GM23248 (cell line): Measurements from ENCODE around the gene HHIPL1. TPM values are rescaled to one million over a fixed set of nuclear protein-coding genes. Genes with fewer than 3 reads are reported as not detected.

Experiments
- DNase-seq: peaks from one replicate; pipeline ENCODE4 v3.0.0-alpha.2; 2015
- H2AFZ ChIP-seq: fragments of 200-600 bp; sonication (generic); 2 replicates; pipeline ENCODE4 v1.6.1; 2016; ENCODE audit warnings: antibody characterized with exemption
- H3F3A ChIP-seq: fragments of 200-600 bp; sonication (generic); 2 replicates; pipeline ENCODE4 v1.6.1; 2016; ENCODE audit warnings: mild to moderate bottlenecking, antibody characterized with exemption, mixed run types; ENCODE audit not compliant: insufficient read depth
- H3K27ac ChIP-seq: fragments of 200-600 bp; sonication (generic); 2 replicates; pipeline ENCODE4 v1.5.1; 2016; ENCODE audit warnings: mild to moderate bottlenecking
- H3K27me3 ChIP-seq: fragments of 200-600 bp; sonication (generic); replicated peaks from 2 replicates; pipeline ENCODE4 v1.6.1; 2016; ENCODE audit warnings: mild to moderate bottlenecking; ENCODE audit not compliant: insufficient read depth
- H3K36me3 ChIP-seq: fragments of 200-600 bp; sonication (generic); 2 replicates; pipeline ENCODE4 v1.6.1; 2016; ENCODE audit warnings: low read depth, mild to moderate bottlenecking
- H3K4me1 ChIP-seq: fragments of 200-600 bp; sonication (generic); 2 replicates; pipeline ENCODE4 v1.6.1; 2016; ENCODE audit warnings: mild to moderate bottlenecking; ENCODE audit not compliant: insufficient read depth
- H3K4me2 ChIP-seq: fragments of 200-600 bp; sonication (generic); one replicate; pipeline ENCODE4 v1.6.1; 2016; ENCODE audit warnings: mild to moderate bottlenecking; ENCODE audit not compliant: unreplicated experiment
- H3K4me3 ChIP-seq: fragments of 200-600 bp; sonication (generic); 2 replicates; pipeline ENCODE4 v1.5.1; 2016; ENCODE audit warnings: mild to moderate bottlenecking
- H3K79me2 ChIP-seq: fragments of 200-600 bp; sonication (generic); 2 replicates; pipeline ENCODE4 v1.6.1; 2016; ENCODE audit warnings: mild to moderate bottlenecking; ENCODE audit not compliant: insufficient read depth
- H3K9ac ChIP-seq: fragments of 200-600 bp; sonication (generic); 2 replicates; pipeline ENCODE4 v1.6.1; 2016; ENCODE audit warnings: mild to moderate bottlenecking
- H3K9me2 ChIP-seq: fragments of 200-600 bp; sonication (generic); 2 replicates; pipeline ENCODE4 v1.6.1; 2016; ENCODE audit warnings: mixed run types, mild to moderate bottlenecking, moderate library complexity; ENCODE audit not compliant: insufficient read depth
- H3K9me3 ChIP-seq: fragments of 200-600 bp; sonication (generic); one replicate; pipeline ENCODE4 v1.6.1; 2017; ENCODE audit warnings: low read depth
- H4K20me1 ChIP-seq: fragments of 200-600 bp; sonication (generic); 2 replicates; pipeline ENCODE4 v1.6.0; 2016; ENCODE audit not compliant: insufficient read depth
- EZH2 ChIP-seq: fragments of 200-600 bp; sonication (generic); IDR thresholded peaks from 2 replicates; pipeline ENCODE4 v1.6.1; 2018; ENCODE audit warnings: antibody characterized with exemption, mild to moderate bottlenecking; ENCODE audit not compliant: insufficient read depth, poor library complexity, severe bottlenecking
- EZH2phosphoT487 ChIP-seq: fragments of 200-600 bp; sonication (generic); IDR thresholded peaks from 2 replicates; pipeline ENCODE4 v1.6.1; 2018; ENCODE audit warnings: antibody characterized with exemption, moderate library complexity, mild to moderate bottlenecking, low read depth; ENCODE audit not compliant: insufficient read depth
- WGBS, 2 experiments: methylation state at CpG; one replicate each; pipeline ENCODE4 v1.1.6; 2015 to 2017; ENCODE audit warnings: low lambda C conversion rate in 2 of 2, low coverage in 1 of 2; ENCODE audit errors: missing lambda C conversion rate in 2 of 2; 5-methylcytosine and 5-hydroxymethylcytosine counted together
- in situ Hi-C: fragments of 300-500 bp; cut with MboI; formaldehyde crosslinking; loops from 2 replicates; pipeline ENCODE4 v1.15.0; 2020
- polyA plus RNA-seq: library from polyadenylated mRNA; unstranded; fragments of >200 nt; fragmentation: Nextera tagmentation; extraction: Ambion mirVana; gene quantifications from 2 replicates; pipeline ENCODE4 v1.2.1, GENCODE V29; 2016
- total RNA-seq: library from RNA; depleted of rRNA; stranded (reverse); fragments of >200 nt; shearing (Covaris generic); gene quantifications from 2 replicates; pipeline ENCODE4 v1.2.3, GENCODE V29; 2014

The HHIPL1 gene
- total and polyA plus RNA-seq, 2 experiments from 2014 or later, result 6.5 to 11.3 TPM

DNA sequence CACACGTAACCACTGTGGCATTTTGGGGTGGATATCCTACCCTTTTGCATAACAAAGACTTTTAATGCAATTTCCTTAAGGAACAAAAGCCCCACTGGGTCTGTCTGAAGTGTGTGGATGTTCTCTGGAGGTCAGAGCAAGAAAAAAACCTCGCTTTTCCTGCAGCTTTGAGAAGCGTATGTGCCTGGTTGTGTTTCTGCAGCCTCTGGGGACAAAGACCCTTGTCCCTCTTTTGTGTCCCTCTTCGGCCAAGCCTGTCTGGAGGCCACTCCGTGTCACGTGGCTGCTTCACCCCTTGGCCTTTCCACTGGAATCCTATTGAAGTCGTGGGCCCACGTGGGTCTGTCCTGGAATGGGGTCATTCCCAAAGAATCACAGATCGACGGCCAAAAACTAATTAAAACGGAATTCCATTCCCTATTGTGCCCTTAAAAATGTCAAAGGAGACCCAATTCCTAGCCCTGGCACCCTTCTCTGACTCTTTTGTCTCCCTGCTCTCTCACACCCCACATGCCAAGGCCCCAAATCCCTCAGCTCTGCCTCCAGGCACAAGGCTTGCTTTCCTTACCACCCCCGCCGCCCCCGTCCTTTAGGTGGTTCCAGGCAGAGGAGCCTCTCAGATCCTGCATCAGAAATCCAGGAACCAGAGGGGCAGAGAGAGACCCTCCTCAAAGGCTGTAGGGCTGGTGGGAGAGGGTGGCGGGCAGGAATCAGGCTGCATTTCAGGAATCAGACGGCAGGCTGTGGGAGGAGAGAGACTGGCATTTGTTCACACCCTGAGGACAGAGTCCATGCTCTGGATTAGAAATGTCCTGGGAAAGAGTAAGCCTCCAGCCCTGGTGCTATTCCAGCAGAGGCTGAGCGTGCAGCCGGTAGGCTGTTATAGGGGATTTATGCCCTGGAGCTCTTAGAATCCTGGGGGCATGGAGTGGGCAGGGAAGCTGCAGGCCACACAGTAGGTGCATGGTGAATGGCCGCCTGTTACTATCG, 26.6 kb downstream of the HHIPL1 start:
- H3K9me2 ChIP-seq, result no peaks in the 10 kb centered on the region
- no peak overlapping the region for H3K4me3 ChIP-seq
- H3K9me3 ChIP-seq, result no peaks in the 10 kb centered on the region
- WGBS, 2 experiments, result 81% methylated on average over 20 of the region's 20 CpGs
- H2AFZ ChIP-seq, result no peak overlapping the region
- in situ Hi-C loops, result no loop called here
- no peaks in the 10 kb centered on the region for H3K27me3 ChIP-seq
- H3K4me1 ChIP-seq, result peaks cover 9% of the 10 kb centered on the region; the same call in 1 of the 2 replicates
- no peaks in the 10 kb centered on the region for H3K79me2 ChIP-seq
- TF ChIP-seq EZH2, result no peak
- TF ChIP-seq EZH2phosphoT487, result no peak
- H4K20me1 ChIP-seq, result no peaks in the 10 kb centered on the region
- no peaks in the 10 kb centered on the region for H3K36me3 ChIP-seq
- H3K9ac ChIP-seq, result no peak overlapping the region
- no peak for DNase-seq
- no peaks in the 10 kb centered on the region; the same call in 1 of the 2 replicates for H3F3A ChIP-seq
- H3K4me2 ChIP-seq, result no peak overlapping the region
- H3K27ac ChIP-seq, result no peak overlapping the region

DNA sequence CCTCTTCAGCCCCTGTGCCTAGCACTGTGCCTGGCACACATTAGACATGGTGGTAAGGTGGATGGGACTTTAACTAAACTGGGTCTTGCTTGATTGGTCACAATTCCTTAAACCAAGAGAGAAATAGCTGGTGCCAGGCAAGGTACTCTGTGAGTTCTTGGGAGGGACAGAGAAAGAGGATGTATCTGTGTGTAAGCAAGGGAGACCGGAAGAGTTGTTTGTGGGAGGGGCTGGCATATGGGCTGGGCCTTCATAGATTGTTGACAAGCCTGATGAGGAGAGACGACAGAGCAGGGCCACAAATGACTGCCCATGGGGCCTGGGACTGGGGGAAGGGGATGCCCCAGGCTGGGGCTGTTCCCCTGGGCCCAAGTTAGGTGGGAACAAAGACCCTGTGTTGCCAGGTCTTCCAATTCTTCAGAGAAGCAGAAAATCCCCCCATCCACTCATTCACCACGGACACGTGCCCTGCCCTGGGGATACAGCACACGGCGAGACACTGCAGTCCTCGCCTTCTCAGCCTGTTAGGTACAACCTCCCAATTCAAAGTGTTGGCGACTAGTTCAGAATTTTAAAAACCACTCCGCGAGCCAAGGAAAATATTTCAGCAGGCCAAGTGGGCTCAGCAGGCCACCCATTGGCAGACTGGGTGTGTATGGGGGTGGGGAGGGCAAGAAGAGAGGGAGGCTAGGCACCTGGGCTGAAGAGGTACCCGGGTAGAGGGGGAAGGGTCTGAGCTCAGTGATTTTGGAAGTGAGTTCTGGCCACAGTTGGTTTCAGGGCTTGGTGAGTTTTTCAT, 27.8 kb downstream of the HHIPL1 start:
- peaks cover 9% of the 10 kb centered on the region; the same call in 1 of the 2 replicates for H3K4me1 ChIP-seq
- no peak overlapping the region for H3K27ac ChIP-seq
- H3K79me2 ChIP-seq, result no peaks in the 10 kb centered on the region
- H3K4me3 ChIP-seq, result no peak overlapping the region
- DNase-seq, result no peak
- no peaks in the 10 kb centered on the region for H3K27me3 ChIP-seq
- TF ChIP-seq EZH2phosphoT487 (no peak), EZH2 (no peak)
- H4K20me1 ChIP-seq, result no peaks in the 10 kb centered on the region
- H3K36me3 ChIP-seq, result no peaks in the 10 kb centered on the region
- H3K9ac ChIP-seq, result no peak overlapping the region
- H3K9me2 ChIP-seq, result no peaks in the 10 kb centered on the region
- no peak overlapping the region for H2AFZ ChIP-seq
- H3K4me2 ChIP-seq, result no peak overlapping the region
- in situ Hi-C loops, result no loop called here
- H3F3A ChIP-seq, result no peaks in the 10 kb centered on the region; the same call in 1 of the 2 replicates
- no peaks in the 10 kb centered on the region for H3K9me3 ChIP-seq
- WGBS, 2 experiments, result 75 to 76% methylated on average over 10 to 11 of the region's 11 CpGs

- Histone ChIP-seq H3K9me2 (no peaks in the 10 kb centered on the region), H3K9ac (no peak overlapping the region), H3K9me3 (no peaks in the 10 kb centered on the region), H3K4me1 (peaks cover 9% of the 10 kb centered on the region; the same call in 1 of the 2 replicates), H3F3A (no peaks in the 10 kb centered on the region; the same call in 1 of the 2 replicates), H3K4me2 (no peak overlapping the region), H3K27ac (no peak overlapping the region), H2AFZ (no peak overlapping the region), H4K20me1 (no peaks in the 10 kb centered on the region), H3K79me2 (no peaks in the 10 kb centered on the region), H3K4me3 (no peak overlapping the region), H3K27me3 (no peaks in the 10 kb centered on the region), H3K36me3 (no peaks in the 10 kb centered on the region)
- DNase-seq, result no peak
- WGBS, 2 experiments, result 41 to 61% methylated on average over 5 to 8 of the region's 8 CpGs
- TF ChIP-seq EZH2 (no peak), EZH2phosphoT487 (no peak)
- in situ Hi-C loops, result no loop called here
Observed at GRCh38 chr14:99673305-99674063, 28.6 kb downstream of the HHIPL1 start.
